PC-9 (cell line): Measurements from ENCODE around the gene CDK5RAP1. TPM values are rescaled to one million over a fixed set of nuclear protein-coding genes. Genes with fewer than 3 reads are reported as not detected.

Source experiments
- Bru-seq: library from RNA; stranded (reverse); fragments of 400-500 nt; gene quantifications from one replicate; lab custom pipeline; 2021; lab: Mats Ljungman, UMichigan
- BruChase-seq, 2 experiments: library from RNA; stranded (reverse); fragments of 400-500 nt; gene quantifications; one replicate each; lab custom pipeline; 2021; lab: Mats Ljungman, UMichigan
- BruUV-seq: library from RNA; stranded (reverse); fragments of 400-500 nt; replicated peaks from 2 replicates; lab custom pipeline; 2021; lab: Mats Ljungman, UMichigan
- CTCF ChIA-PET: fragments of 300-600 bp; sonication (Branson Sonifier 250); formaldehyde crosslinking; loops from one replicate; lab custom pipeline; 2022; ENCODE audit warnings: antibody characterized with exemption; lab: Charles Lee
- POLR2A ChIA-PET: fragments of 300-600 bp; sonication (Branson Sonifier 250); formaldehyde crosslinking; loops from one replicate; lab custom pipeline; 2022; ENCODE audit warnings: antibody characterized with exemption; ENCODE audit not compliant: unreplicated experiment; lab: Charles Lee
- DNase-seq, 2 experiments: peaks; one replicate each; pipeline versions ENCODE4 v3.0.0 to v3.0.0-alpha.2; 2015 to 2022; ENCODE audit warnings: mixed read lengths in 1 of 2
- H2AFZ ChIP-seq: fragments of 200-600 bp; sonication (generic); 2 replicates; pipeline ENCODE4 v1.8.1; 2017; ENCODE audit warnings: antibody characterized with exemption
- H3F3A ChIP-seq: fragments of 200-600 bp; sonication (generic); 2 replicates; pipeline ENCODE4 v1.8.1; 2017; ENCODE audit warnings: antibody characterized with exemption, mild to moderate bottlenecking, low read depth; ENCODE audit not compliant: insufficient read depth
- H3K27ac ChIP-seq: fragments of 200-600 bp; sonication (generic); 2 replicates; pipeline ENCODE4 v1.6.1; 2016; ENCODE audit warnings: mixed run types
- H3K27me3 ChIP-seq: fragments of 200-600 bp; sonication (generic); 2 replicates; pipeline ENCODE4 v1.6.1; 2016; ENCODE audit warnings: low read depth, mixed run types; ENCODE audit not compliant: insufficient read depth
- H3K36me3 ChIP-seq: fragments of 200-600 bp; sonication (generic); 2 replicates; pipeline ENCODE4 v1.6.1; 2016; ENCODE audit warnings: low read depth, mixed run types
- H3K4me1 ChIP-seq: fragments of 200-600 bp; sonication (generic); replicated peaks from 2 replicates; pipeline ENCODE4 v1.6.1; 2016; ENCODE audit warnings: mixed run types; ENCODE audit not compliant: insufficient read depth
- H3K4me2 ChIP-seq: fragments of 200-600 bp; sonication (generic); 2 replicates; pipeline ENCODE4 v1.6.1; 2017; ENCODE audit warnings: mixed run types
- H3K4me3 ChIP-seq: fragments of 200-600 bp; sonication (generic); 2 replicates; pipeline ENCODE4 v1.6.1; 2016; ENCODE audit warnings: mixed run types
- H3K79me2 ChIP-seq: fragments of 200-600 bp; sonication (generic); 2 replicates; pipeline ENCODE4 v1.6.1; 2017; ENCODE audit warnings: low read depth, mixed run types
- H3K9me2 ChIP-seq: fragments of 200-600 bp; sonication (generic); 2 replicates; pipeline ENCODE4 v1.8.1; 2017; ENCODE audit warnings: mild to moderate bottlenecking; ENCODE audit not compliant: insufficient read depth
- H3K9me3 ChIP-seq: fragments of 200-600 bp; sonication (generic); 2 replicates; pipeline ENCODE4 v1.8.1; 2016; ENCODE audit warnings: low read depth; ENCODE audit not compliant: insufficient read depth
- H4K20me1 ChIP-seq: fragments of 200-600 bp; sonication (generic); 2 replicates; pipeline ENCODE4 v1.8.1; 2017; ENCODE audit not compliant: insufficient read depth
- EZH2 ChIP-seq: fragments of 200-600 bp; sonication (generic); IDR thresholded peaks from 2 replicates; pipeline ENCODE4 v1.8.0; 2017; ENCODE audit warnings: antibody characterized with exemption, low read depth
- intact Hi-C: fragments of 100-400 bp; cut with micrococcal nuclease; formaldehyde crosslinking; loops from one replicate; pipeline ENCODE4 v1.10.0; 2022; ENCODE audit not compliant: unreplicated experiment
- long read RNA-seq: library from polyadenylated mRNA; stranded (forward); transcript quantifications from one replicate; pipeline ENCODE4 v2.0.0, GENCODE V29; 2022
- total RNA-seq: library from RNA; stranded (reverse); gene quantifications from 2 replicates; pipeline ENCODE4 v1.2.3, GENCODE V29; 2021
- TF ChIP-seq, protein P1 (sequence below): fragments of 200-600 bp; sonication (generic); conservative IDR thresholded peaks from 2 replicates; pipeline ENCODE4 v1.6.1; 2017; ENCODE audit warnings: mixed run types, antibody characterized with exemption, mild to moderate bottlenecking, moderate library complexity

CDK5RAP1 gene, protein sequence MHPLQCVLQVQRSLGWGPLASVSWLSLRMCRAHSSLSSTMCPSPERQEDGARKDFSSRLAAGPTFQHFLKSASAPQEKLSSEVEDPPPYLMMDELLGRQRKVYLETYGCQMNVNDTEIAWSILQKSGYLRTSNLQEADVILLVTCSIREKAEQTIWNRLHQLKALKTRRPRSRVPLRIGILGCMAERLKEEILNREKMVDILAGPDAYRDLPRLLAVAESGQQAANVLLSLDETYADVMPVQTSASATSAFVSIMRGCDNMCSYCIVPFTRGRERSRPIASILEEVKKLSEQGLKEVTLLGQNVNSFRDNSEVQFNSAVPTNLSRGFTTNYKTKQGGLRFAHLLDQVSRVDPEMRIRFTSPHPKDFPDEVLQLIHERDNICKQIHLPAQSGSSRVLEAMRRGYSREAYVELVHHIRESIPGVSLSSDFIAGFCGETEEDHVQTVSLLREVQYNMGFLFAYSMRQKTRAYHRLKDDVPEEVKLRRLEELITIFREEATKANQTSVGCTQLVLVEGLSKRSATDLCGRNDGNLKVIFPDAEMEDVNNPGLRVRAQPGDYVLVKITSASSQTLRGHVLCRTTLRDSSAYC
- 39.7 and 45.3 TPM in 2 replicates for total RNA-seq
- percentile 80 among the genes with signal in this experiment for Bru-seq, nascent RNA
- percentile 79 among the genes with signal in this experiment for BruChase-seq, experiment 1, labeled RNA remaining after a 2-hour chase
- percentile 78 among the genes with signal in this experiment for BruChase-seq, experiment 2, labeled RNA remaining after a 6-hour chase
- long read RNA-seq, transcript CDK5RAP1-202 (14 exons, 2,122 nt), result major isoform, 73 of 123 reads
- long read RNA-seq, partial matches to known transcripts, result 10 of 123 reads
- long read RNA-seq, other reads (novel, unspliced or antisense), result 36 of 123 reads

DNA sequence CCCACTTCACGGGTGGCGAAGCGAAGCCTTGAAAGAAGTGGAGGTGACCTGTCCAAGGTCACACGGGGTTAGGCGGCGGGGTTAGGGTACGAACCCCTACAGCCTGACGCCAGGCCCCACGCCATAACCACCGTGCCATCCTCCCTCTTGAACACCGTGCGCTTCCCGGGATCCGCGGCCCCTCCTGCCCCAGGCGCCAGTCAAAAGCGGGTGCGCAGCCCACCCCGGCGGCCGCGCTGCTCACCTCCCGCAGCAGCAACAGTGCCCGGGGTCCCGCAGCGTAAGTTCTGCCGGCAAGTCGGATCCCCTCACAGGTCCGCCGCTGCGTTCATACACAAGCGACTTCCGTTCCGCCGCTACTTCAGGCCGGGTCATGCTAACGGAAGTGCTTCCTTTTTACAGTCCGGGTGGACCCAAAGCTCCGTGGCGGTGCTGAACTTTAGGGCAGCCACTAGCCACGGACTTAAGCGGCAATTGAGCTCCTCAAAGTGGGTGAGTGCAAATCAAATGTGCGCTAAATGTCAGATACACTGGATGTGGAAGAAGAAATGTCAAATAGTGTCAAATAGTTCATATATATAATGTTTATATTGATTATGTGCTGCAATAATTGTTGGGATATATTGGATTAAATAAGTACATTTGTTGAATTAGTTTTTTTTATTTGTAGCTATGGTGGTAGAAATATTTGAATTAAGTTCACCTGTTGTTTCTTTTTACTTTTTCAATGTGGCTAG is at the start of gene CDK5RAP1:
Gene CDK5RAP1, minus strand, starts transcription at position 336 of the 737 bp plus-strand sequence. CDS start 4,455 bp downstream, outside the sequence.
- ChIA-PET POLR2A (interaction anchor here (0.5 to 0.7 kb wide), 7 partner anchors 17 to 1034 kb away, joined by 3 to 9 read pairs (median 3); partner anchors contain the start of gene SNTA1), CTCF (interaction anchor here (0.5 to 0.6 kb wide), 5 partner anchors 40 to 726 kb away, joined by 3 to 10 read pairs (median 4); no protein-coding TSS in a partner anchor)
- BruUV-seq, result no TSS peak
- Histone ChIP-seq H3F3A (no peaks in the 10 kb centered on the region), H3K4me3 (peak within 1 kb of the TSS; percentile 98), H3K9me2 (no peaks in the 10 kb centered on the region), H3K4me2 (peak within 1 kb of the TSS; percentile 85), H3K27me3 (no peaks in the 10 kb centered on the region), H2AFZ (peak within 1 kb of the TSS; percentile 92), H3K27ac (no peak within 1 kb of the TSS), H4K20me1 (peaks cover 15% of the 10 kb centered on the region; the same call in 1 of the 2 replicates), H3K79me2 (peaks cover 38% of the 10 kb centered on the region), H3K36me3 (no peaks in the 10 kb centered on the region), H3K4me1 (peaks cover 13% of the 10 kb centered on the region), H3K9me3 (no peaks in the 10 kb centered on the region)
- intact Hi-C loops, result loop anchor here (1.0 to 5.0 kb wide), 5 partner anchors 43 to 726 kb away; partner anchors contain the start of gene ZNF341
- peak; percentile 82 for DNase-seq
- TF ChIP-seq, protein P1, sequence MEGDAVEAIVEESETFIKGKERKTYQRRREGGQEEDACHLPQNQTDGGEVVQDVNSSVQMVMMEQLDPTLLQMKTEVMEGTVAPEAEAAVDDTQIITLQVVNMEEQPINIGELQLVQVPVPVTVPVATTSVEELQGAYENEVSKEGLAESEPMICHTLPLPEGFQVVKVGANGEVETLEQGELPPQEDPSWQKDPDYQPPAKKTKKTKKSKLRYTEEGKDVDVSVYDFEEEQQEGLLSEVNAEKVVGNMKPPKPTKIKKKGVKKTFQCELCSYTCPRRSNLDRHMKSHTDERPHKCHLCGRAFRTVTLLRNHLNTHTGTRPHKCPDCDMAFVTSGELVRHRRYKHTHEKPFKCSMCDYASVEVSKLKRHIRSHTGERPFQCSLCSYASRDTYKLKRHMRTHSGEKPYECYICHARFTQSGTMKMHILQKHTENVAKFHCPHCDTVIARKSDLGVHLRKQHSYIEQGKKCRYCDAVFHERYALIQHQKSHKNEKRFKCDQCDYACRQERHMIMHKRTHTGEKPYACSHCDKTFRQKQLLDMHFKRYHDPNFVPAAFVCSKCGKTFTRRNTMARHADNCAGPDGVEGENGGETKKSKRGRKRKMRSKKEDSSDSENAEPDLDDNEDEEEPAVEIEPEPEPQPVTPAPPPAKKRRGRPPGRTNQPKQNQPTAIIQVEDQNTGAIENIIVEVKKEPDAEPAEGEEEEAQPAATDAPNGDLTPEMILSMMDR, result no peak
- TF ChIP-seq EZH2, result no peak

GRCh38 chr20:33450867-33451266 is 49.5 kb upstream of the CDK5RAP1 start:
- Histone ChIP-seq H4K20me1 (no peaks in the 10 kb centered on the region), H3K9me3 (no peaks in the 10 kb centered on the region), H3K27me3 (no peaks in the 10 kb centered on the region), H3K9me2 (no peaks in the 10 kb centered on the region), H3K4me1 (peaks cover 17% of the 10 kb centered on the region), H2AFZ (no peak overlapping the region), H3K36me3 (no peaks in the 10 kb centered on the region), H3K4me3 (no peak overlapping the region), H3K4me2 (peak overlapping the region; percentile 61), H3K27ac (peak overlapping the region; percentile 44), H3F3A (peaks cover 10% of the 10 kb centered on the region; the same call in 1 of the 2 replicates), H3K79me2 (no peaks in the 10 kb centered on the region)
- TF ChIP-seq, protein P1, result no peak
- TF ChIP-seq EZH2, result no peak
- POLR2A ChIA-PET, result no interaction called here
- BruUV-seq, result no TSS peak
- DNase-seq, result peak; percentile 49 to 81
- CTCF ChIA-PET, result no interaction called here
- intact Hi-C loops, result no loop called here
